Liver (tissue), 9 donors: ENCODE results near the gene LRP10. TPM values are rescaled to one million over a fixed set of nuclear protein-coding genes. Genes with fewer than 3 reads are reported as not detected.

Source experiments
- DNase-seq: peaks from one replicate; pipeline ENCODE4 v3.0.0-alpha.2; 2017; ENCODE audit warnings: low spot score
- H3K27ac ChIP-seq, 2 donors: one replicate each; pipeline ENCODE4 v1.7.0; 2013; ENCODE audit warnings: inconsistent platforms in 2 of 2, low read length in 2 of 2, control low read depth in 1 of 2, low read depth in 1 of 2, mild to moderate bottlenecking in 1 of 2
- H3K27me3 ChIP-seq, 4 donors: one replicate each; pipeline versions ENCODE4 v1.6.1 to v1.7.0; 2013; ENCODE audit warnings: low read length in 3 of 4, inconsistent platforms in 1 of 4, mild to moderate bottlenecking in 1 of 4, moderate library complexity in 1 of 4; ENCODE audit not compliant: control insufficient read depth in 4 of 4, insufficient read depth in 4 of 4
- H3K36me3 ChIP-seq, 4 donors: one replicate each; pipeline versions ENCODE4 v1.6.1 to v1.7.0; 2013; ENCODE audit warnings: low read length in 3 of 4, mild to moderate bottlenecking in 3 of 4, low read depth in 1 of 4, moderate library complexity in 1 of 4; ENCODE audit not compliant: control insufficient read depth in 4 of 4, insufficient read depth in 3 of 4
- H3K4me1 ChIP-seq, 4 donors: one replicate each; pipeline versions ENCODE4 v1.6.1 to v1.7.0; 2013; ENCODE audit warnings: low read length in 3 of 4, mild to moderate bottlenecking in 3 of 4, moderate library complexity in 1 of 4; ENCODE audit not compliant: control insufficient read depth in 4 of 4, insufficient read depth in 4 of 4
- H3K4me3 ChIP-seq, 3 donors: one replicate each; pipeline versions ENCODE4 v1.6.1 to v1.7.0; 2013; ENCODE audit warnings: low read length in 3 of 3, control low read depth in 1 of 3, low read depth in 1 of 3, mild to moderate bottlenecking in 1 of 3
- H3K9ac ChIP-seq, 2 donors: one replicate each; pipeline ENCODE4 v1.7.0; 2013; ENCODE audit warnings: low read length in 2 of 2, mild to moderate bottlenecking in 2 of 2, moderate library complexity in 2 of 2, control low read depth in 1 of 2, low read depth in 1 of 2
- H3K9me3 ChIP-seq, 4 donors: one replicate each; pipeline versions ENCODE4 v1.6.1 to v1.7.0; 2013; ENCODE audit warnings: low read length in 3 of 4; ENCODE audit not compliant: control insufficient read depth in 4 of 4
- ATF3 ChIP-seq: IDR thresholded peaks from 2 replicates; pipeline ENCODE4 v1.6.1; 2016; ENCODE audit warnings: antibody characterized with exemption
- FOXA1 ChIP-seq: IDR thresholded peaks from 2 replicates; pipeline ENCODE4 v1.6.1; 2016; ENCODE audit warnings: antibody characterized with exemption
- FOXA2 ChIP-seq: IDR thresholded peaks from 2 replicates; pipeline ENCODE4 v1.6.1; 2016; ENCODE audit warnings: antibody characterized with exemption
- GABPA ChIP-seq, 2 donors: IDR thresholded peaks in 1 of 2; conservative IDR thresholded peaks in 1 of 2; 2 replicates each; pipeline ENCODE4 v1.6.1; 2016; ENCODE audit warnings: antibody characterized with exemption in 2 of 2, mild to moderate bottlenecking in 1 of 2, moderate library complexity in 1 of 2
- HNF4A ChIP-seq, 2 donors: conservative IDR thresholded peaks; 2 replicates each; pipeline ENCODE4 v1.6.1; 2016; ENCODE audit warnings: antibody characterized with exemption in 2 of 2, mild to moderate bottlenecking in 2 of 2
- HNF4G ChIP-seq: IDR thresholded peaks from 2 replicates; pipeline ENCODE4 v1.6.1; 2016; ENCODE audit warnings: antibody characterized with exemption
- JUND ChIP-seq, 2 donors: IDR thresholded peaks; 2 replicates each; pipeline ENCODE4 v1.6.1; 2016; ENCODE audit warnings: antibody characterized with exemption in 2 of 2
- MAX ChIP-seq: IDR thresholded peaks from 2 replicates; pipeline ENCODE4 v1.6.1; 2016; ENCODE audit warnings: antibody characterized with exemption
- NR2F2 ChIP-seq: IDR thresholded peaks from 2 replicates; pipeline ENCODE4 v1.6.1; 2016; ENCODE audit warnings: antibody characterized with exemption
- REST ChIP-seq: IDR thresholded peaks from 2 replicates; pipeline ENCODE4 v1.6.1; 2016; ENCODE audit warnings: antibody characterized with exemption, mild to moderate bottlenecking
- RXRA ChIP-seq, 2 donors: IDR thresholded peaks; 2 replicates each; pipeline ENCODE4 v1.6.1; 2017 to 2018; ENCODE audit warnings: antibody characterized with exemption in 2 of 2, mild to moderate bottlenecking in 1 of 2
- SP1 ChIP-seq: IDR thresholded peaks from 2 replicates; pipeline ENCODE4 v1.6.1; 2018; ENCODE audit warnings: antibody characterized with exemption, mild to moderate bottlenecking
- TAF1 ChIP-seq: conservative IDR thresholded peaks from 2 replicates; pipeline ENCODE4 v1.6.1; 2016; ENCODE audit warnings: antibody characterized with exemption, mild to moderate bottlenecking
- YY1 ChIP-seq: IDR thresholded peaks from 2 replicates; pipeline ENCODE4 v1.6.1; 2016; ENCODE audit warnings: antibody characterized with exemption, mild to moderate bottlenecking
- WGBS: extraction: QIAGEN DNeasy Blood & Tissue Kit; methylation state at CpG from one replicate; pipeline ENCODE4 v1.1.7; 2013; 5-methylcytosine and 5-hydroxymethylcytosine counted together
- polyA plus RNA-seq, 2 donors: library from polyadenylated mRNA; stranded (reverse) in 1 of 2; unstranded in 1 of 2; fragments of 200-250 nt in 1 of 2; fragments of >200 nt in 1 of 2; fragmentation: Nextera tagmentation in 1 of 2; extraction: Ambion mirVana in 1 of 2; gene quantifications; one replicate each; pipeline versions ENCODE4 v1.2.1 to v1.2.3, GENCODE V29; 2013 to 2015
- total RNA-seq, 2 donors: library from RNA; depleted of rRNA; stranded (reverse); fragments of >200 nt; gene quantifications; one replicate each; pipeline ENCODE4 v1.2.3, GENCODE V29; 2014
- TF ChIP-seq, protein P1 (sequence below): IDR thresholded peaks from 2 replicates; pipeline ENCODE4 v1.6.1; 2016; ENCODE audit warnings: antibody characterized with exemption
- TF ChIP-seq, protein P2 (sequence below): fragments of 150-350 bp; IDR thresholded peaks from 2 replicates; pipeline ENCODE4 v1.5.1; 2017; ENCODE audit warnings: improper control_type of control experiment, low read depth, low read length; ENCODE audit not compliant: missing input control
- donor health status: healthy.
- donor health status: healthy.
- donor health status: healthy.
- donor health status: healthy.
- donor health status: healthy.

Gene LRP10
- total and polyA plus RNA-seq, 4 donors, result 19.5 to 61.7 (median 31.3) TPM

DNA sequence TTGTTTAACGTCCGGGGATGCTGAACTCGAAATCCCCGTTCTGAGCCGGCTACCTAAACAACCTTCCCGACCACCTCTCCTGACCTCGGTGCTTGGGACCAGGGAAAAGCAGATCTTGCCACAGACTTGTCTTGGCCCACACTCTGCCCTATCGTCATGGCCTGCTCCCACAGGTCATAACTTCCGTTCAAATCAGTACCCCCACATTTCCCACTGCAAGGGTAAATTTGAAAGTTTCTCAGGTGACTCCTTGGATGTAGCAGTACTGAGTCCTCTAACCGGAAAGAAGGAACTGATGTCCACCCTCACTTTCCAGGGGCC, 48.0 kb downstream of the LRP10 start:
- DNase-seq, result no peak
- peaks cover 10 to 33% (median 21%) of the 10 kb centered on the region in 4 donors for H3K4me1 ChIP-seq
- peak overlapping the region in 1 of 2 donors; percentile 75 for H3K9ac ChIP-seq
- no peaks in the 10 kb centered on the region for H3K9me3 ChIP-seq
- TF ChIP-seq RXRA (IDR thresholded peaks at IDR 0.05) (no peak), GABPA (IDR thresholded peaks at IDR 0.05 in 1 of 2, conservative IDR thresholded peaks at IDR 0.05 in 1 of 2) (no peak), HNF4A (conservative IDR thresholded peaks at IDR 0.05) (no peak), SP1 (no peak), HNF4G (no peak), FOXA2 (no peak), JUND (IDR thresholded peaks at IDR 0.05) (no peak), MAX (no peak), TAF1 (no peak), ATF3 (no peak)
- H3K27ac ChIP-seq, result peak overlapping the region; percentile 58 to 84
- peaks cover 7 to 37% (median 25%) of the 10 kb centered on the region in 4 donors for H3K36me3 ChIP-seq
- 15% methylated on average over 10 of the region's 10 CpGs for WGBS
- peak overlapping the region in 2 of 3 donors; percentile 23 to 44 for H3K4me3 ChIP-seq
- H3K27me3 ChIP-seq, result no peaks in the 10 kb centered on the region

GRCh38 chr14:22920697-22921096, 49.2 kb downstream of the LRP10 start:
- peaks cover 8 to 28% (median 20%) of the 10 kb centered on the region in 4 donors for H3K4me1 ChIP-seq
- WGBS, result 96% methylated on average over 6 of the region's 6 CpGs
- H3K9me3 ChIP-seq, result no peaks in the 10 kb centered on the region
- peaks cover 7 to 39% (median 31%) of the 10 kb centered on the region in 4 donors for H3K36me3 ChIP-seq
- H3K9ac ChIP-seq, result no peak overlapping the region
- no peak for TF ChIP-seq RXRA (IDR thresholded peaks at IDR 0.05)
- no peak for TF ChIP-seq SP1
- no peak for TF ChIP-seq YY1
- TF ChIP-seq, protein P1, sequence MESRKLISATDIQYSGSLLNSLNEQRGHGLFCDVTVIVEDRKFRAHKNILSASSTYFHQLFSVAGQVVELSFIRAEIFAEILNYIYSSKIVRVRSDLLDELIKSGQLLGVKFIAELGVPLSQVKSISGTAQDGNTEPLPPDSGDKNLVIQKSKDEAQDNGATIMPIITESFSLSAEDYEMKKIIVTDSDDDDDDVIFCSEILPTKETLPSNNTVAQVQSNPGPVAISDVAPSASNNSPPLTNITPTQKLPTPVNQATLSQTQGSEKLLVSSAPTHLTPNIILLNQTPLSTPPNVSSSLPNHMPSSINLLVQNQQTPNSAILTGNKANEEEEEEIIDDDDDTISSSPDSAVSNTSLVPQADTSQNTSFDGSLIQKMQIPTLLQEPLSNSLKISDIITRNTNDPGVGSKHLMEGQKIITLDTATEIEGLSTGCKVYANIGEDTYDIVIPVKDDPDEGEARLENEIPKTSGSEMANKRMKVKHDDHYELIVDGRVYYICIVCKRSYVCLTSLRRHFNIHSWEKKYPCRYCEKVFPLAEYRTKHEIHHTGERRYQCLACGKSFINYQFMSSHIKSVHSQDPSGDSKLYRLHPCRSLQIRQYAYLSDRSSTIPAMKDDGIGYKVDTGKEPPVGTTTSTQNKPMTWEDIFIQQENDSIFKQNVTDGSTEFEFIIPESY, result no peak
- TF ChIP-seq ATF3, result no peak
- TF ChIP-seq FOXA1, result no peak
- no peak for TF ChIP-seq HNF4A (conservative IDR thresholded peaks at IDR 0.05)
- TF ChIP-seq, protein P2, sequence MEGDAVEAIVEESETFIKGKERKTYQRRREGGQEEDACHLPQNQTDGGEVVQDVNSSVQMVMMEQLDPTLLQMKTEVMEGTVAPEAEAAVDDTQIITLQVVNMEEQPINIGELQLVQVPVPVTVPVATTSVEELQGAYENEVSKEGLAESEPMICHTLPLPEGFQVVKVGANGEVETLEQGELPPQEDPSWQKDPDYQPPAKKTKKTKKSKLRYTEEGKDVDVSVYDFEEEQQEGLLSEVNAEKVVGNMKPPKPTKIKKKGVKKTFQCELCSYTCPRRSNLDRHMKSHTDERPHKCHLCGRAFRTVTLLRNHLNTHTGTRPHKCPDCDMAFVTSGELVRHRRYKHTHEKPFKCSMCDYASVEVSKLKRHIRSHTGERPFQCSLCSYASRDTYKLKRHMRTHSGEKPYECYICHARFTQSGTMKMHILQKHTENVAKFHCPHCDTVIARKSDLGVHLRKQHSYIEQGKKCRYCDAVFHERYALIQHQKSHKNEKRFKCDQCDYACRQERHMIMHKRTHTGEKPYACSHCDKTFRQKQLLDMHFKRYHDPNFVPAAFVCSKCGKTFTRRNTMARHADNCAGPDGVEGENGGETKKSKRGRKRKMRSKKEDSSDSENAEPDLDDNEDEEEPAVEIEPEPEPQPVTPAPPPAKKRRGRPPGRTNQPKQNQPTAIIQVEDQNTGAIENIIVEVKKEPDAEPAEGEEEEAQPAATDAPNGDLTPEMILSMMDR, result no peak
- TF ChIP-seq NR2F2, result no peak
- TF ChIP-seq GABPA (IDR thresholded peaks at IDR 0.05 in 1 of 2, conservative IDR thresholded peaks at IDR 0.05 in 1 of 2), result no peak
- no peak for TF ChIP-seq REST
- H3K27me3 ChIP-seq, result no peaks in the 10 kb centered on the region
- no peak overlapping the region for H3K4me3 ChIP-seq
- no peak overlapping the region for H3K27ac ChIP-seq
- DNase-seq, result no peak
